Cortex of kidney (tissue), 1 donor: ENCODE data around the gene PRR7.

ENCODE experiments used
- DNase-seq: peaks from one replicate; lab custom pipeline; 2025; lab: John Stamatoyannopoulos, UW

PRR7 gene

GRCh38 chr5:177452688-177453638, 6.3 kb downstream of the PRR7 start:
- DNase-seq = no peak

- DNase-seq = no peak
Observed at GRCh38 chr5:177453852-177454396, 7.3 kb downstream of the PRR7 start.

GRCh38 chr5:177454397-177455035, 7.9 kb downstream of the PRR7 start:
- no peak for DNase-seq

GRCh38 chr5:177455036-177455660, 8.5 kb downstream of the PRR7 start:
- DNase-seq = no peak

DNA sequence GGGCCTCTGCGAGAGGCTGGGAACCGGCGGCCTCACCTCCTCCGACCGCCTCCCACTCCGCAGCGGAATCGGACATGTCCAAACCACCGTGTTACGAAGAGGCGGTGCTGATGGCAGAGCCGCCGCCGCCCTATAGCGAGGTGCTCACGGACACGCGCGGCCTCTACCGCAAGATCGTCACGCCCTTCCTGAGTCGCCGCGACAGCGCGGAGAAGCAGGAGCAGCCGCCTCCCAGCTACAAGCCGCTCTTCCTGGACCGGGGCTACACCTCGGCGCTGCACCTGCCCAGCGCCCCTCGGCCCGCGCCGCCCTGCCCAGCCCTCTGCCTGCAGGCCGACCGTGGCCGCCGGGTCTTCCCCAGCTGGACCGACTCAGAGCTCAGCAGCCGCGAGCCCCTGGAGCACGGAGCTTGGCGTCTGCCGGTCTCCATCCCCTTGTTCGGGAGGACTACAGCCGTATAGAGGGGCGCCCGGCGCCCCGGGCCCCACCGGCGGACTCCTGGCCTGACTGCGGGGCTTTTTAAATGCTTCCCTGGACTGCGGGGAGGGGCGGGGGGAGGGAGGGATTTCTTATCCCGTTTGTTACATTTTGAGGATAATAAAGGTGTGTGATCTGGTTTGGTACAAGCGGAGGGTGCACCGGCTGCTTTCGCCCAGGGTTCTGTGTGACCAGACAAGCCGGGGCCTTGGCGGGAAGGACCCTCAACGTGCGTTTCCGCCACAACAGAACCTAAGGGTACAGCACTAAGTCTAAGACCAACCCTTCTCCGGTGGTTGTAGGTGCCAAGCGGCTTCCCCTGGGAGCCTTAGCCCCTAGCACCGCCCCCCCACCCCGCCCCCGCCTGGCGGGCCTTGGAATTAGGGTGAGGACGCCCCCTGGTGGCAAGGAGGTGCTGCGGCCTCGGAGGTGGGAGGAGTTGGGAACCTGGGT, 9.3 kb downstream of the PRR7 start:
- no peak for DNase-seq

DNA sequence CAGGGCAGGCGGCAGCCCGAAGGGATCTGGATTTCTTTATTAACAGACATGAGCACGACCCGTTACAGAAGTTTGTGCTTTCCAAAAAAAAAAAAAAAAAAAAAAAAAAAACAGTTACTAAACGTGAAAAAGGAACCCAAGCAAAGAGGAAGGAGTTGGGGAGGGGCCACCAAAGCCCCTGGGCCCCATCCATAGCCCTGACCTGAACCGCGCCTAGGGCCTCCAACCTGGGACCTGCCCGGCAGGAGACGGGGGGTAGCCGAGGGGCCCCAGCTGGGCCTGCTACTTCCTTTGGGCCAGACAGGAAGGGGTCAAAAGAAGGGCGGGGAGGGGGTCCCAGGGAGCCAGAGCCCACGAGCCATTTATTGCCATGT, 10.0 kb downstream of the PRR7 start:
- no peak for DNase-seq

DNA sequence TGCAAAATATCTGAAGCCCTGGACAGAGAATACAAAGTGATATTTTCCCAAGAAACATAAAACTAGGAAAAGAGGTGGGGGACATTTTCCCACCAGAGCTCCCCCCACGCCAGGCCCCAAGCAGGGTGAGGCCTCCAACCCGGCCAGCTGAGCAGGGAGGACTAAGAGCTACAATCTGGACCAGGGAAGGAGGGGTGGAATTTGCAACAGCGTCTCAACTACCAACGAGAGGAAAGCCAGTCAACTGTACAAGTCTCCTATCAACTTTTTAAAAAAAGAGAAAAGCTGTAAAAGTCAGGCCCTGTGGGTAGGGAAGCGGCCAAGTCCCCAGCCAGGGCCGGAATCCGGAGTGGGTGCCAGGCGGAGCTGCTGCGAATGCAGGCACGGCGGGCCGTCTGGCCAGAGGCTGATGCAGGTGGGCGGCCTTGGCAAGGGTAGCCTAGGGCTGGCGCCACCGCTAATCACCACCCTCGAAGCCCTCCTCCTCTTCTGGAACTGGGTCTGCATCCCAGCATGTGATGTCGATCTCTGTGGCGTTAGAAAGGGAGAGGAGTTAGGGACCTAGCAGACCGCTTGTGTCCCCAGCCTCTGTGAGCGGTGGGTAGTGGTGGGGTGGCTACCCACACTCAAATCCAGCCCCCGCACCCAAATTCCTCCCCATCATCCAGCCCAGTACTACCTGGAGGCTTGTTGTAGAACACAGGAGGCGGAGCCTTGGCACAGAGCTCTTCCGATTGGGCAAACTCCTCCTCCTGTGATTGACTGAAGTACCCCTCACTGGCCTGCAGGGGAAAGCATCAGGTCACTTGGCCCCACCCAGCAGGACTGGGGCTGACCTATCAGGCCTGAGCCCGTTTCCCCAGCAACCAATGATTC, 10.6 kb downstream of the PRR7 start:
- no peak for DNase-seq

- DNase-seq = no peak
Observed at GRCh38 chr5:177457852-177458681, 11.5 kb downstream of the PRR7 start.

DNA sequence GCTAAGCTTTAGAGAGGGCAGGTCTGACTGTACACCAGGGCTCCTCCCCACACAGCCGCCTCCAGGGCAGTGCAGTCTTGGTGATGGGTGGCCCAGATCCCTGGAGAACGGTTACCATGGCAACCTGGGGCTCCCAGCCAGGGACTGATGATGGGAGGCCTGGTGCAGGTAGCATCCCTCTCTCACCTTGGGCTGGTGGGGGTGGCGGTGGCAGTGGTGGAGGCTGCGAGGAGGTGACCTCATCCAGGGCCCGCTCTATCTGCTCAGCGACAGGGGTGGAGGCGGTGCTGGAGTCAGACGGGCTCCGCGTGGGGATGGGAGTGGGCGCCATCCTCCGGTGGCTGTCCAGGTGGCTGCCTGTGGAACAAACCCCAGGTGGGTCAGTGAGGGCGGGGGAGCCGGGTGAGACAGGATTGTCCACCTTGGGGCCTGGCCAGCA, 12.3 kb downstream of the PRR7 start:
- no peak for DNase-seq

DNA sequence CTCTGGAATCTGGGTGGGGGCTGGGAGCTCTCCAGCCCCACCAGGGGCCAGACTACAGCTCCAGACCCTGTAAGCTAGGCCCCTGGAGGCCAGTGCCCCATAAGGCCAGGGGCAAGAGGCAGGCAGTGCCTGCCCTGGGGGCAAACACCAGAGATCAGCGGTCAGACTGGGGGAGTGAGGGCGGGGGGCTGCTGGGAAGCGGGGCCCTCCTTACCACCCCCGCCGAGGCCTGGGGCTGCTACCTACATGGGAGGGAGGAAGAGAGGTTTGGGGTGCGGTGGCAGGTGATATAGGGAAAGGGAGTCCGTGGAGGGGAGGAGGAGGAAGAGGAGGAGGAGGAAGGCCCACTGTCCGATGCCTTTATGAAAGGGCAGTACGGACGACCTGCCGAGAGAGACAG, 12.7 kb downstream of the PRR7 start:
- DNase-seq = no peak

GRCh38 chr5:177459819-177460628, 13.4 kb downstream of the PRR7 start:
- no peak for DNase-seq

- DNase-seq = no peak
Observed at GRCh38 chr5:177462021-177462670, 15.5 kb downstream of the PRR7 start.

- no peak for DNase-seq
Observed at GRCh38 chr5:177465044-177465443, 18.4 kb downstream of the PRR7 start.

DNA sequence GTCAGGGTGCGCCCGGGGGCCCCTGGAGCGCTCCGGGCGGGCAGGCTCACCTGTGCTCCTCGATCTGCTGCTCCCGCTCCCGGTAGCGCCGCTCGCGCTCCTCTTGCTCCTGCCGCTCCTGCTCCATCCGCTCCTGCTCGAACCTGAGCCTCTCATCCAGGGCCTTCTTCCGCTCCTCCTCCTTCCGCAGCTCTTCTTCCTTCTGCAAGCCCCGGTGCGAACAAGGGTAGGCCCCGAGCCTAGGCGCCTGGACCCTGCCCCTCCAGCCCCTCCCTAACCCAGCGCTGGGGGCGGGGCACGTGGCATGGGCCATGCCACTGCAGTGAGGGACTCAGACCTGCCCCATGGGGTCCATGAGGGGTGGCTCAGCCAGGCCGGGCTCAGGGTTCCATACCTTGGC, 20.2 kb downstream of the PRR7 start:
- DNase-seq = no peak

DNA sequence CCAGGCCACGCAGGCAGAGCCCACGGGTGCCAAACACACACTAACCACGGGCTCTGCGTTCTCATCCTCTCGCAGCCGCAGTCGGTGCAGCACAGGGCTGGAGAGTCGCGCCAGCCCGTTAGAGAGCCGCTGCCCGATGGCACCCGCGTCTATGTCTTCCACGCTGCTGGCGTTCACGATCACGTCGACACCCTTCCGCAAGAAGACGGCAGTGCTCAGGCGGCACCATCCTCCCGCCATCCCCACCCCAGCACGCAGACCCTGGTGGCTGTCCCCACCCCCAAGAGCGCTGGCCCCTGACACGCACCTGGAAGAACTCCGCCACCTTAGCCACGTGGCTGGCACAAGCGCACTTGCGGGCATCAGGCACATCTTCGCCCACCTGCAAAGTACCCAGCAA, 20.8 kb downstream of the PRR7 start:
- DNase-seq = no peak

DNA sequence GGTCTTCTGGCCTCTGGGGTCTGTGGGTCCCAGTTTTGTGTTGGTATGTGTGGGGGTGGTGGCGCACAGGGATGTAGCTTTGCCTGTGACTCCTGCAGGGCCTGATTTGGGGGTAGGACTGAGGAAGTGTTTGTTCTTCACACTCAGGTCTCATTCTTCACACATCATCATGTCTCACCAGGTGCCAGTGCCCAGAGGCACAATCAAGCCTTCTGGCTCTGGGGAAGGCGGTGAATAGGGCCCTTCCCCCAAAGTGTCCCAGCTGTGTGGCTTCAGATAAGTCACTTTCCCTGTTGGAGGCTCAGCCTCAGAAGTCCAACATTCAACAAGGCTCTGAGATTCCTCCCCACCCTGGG, 21.7 kb downstream of the PRR7 start:
- no peak for DNase-seq

GRCh38 chr5:177468685-177469628, 22.3 kb downstream of the PRR7 start:
- DNase-seq = no peak
